ENCODE data around the gene SMO. TPM values are rescaled to one million over a fixed set of nuclear protein-coding genes. Genes with fewer than 3 reads are reported as not detected.
A peak's percentile ranks its signal among the peaks of the same experiment; 100 is the strongest.

Gene SMO
- total and polyA plus RNA-seq, 9 of the 15 experiments (the other 6 are each of a cell fraction or from before 2014, with no cell fraction given), result 0.05 to 0.13 (median 0.10) TPM; not detected in 5

GRCh38 chr7:129224251-129225205 lies 36.1 kb downstream of the SMO start, which contains the start of gene AHCYL2 (continued):
- peak; percentile 58 for TF ChIP-seq TCF7L2 (IDR thresholded peaks at IDR 0.05; ENCODE audit: low read depth, low read length)
- peak; percentile 78 for TF ChIP-seq POU5F1 (IDR thresholded peaks at IDR 0.05; ENCODE audit: borderline replicate concordance, low read depth, low read length, partially characterized antibody)
- TF ChIP-seq L3MBTL2 (IDR thresholded peaks at IDR 0.05), result peak; percentile 98
- TF ChIP-seq ZNF134 (CRISPR knock-in tag; conservative IDR thresholded peaks at IDR 0.05), result peak; percentile 57; the same call in 1 of the 2 replicates
- no peak for TF ChIP-seq NR4A1 (CRISPR knock-in tag; IDR thresholded peaks at IDR 0.05)
- TF ChIP-seq NR4A1 (tag; IDR thresholded peaks at IDR 0.05), result peak; percentile 73; the same call in 1 of the 2 replicates
- TF ChIP-seq PBX2 (CRISPR knock-in tag; IDR thresholded peaks at IDR 0.05; ENCODE audit: low read depth), result no peak
- peak; percentile 73 for TF ChIP-seq PBX2 (tag; conservative IDR thresholded peaks at IDR 0.05; ENCODE audit: low read depth)
- TF ChIP-seq HCFC1 (IDR thresholded peaks at IDR 0.05; ENCODE audit: low read depth, low read length), result peak; percentile 99
- peak; percentile 89 for TF ChIP-seq MYC (IDR thresholded peaks at IDR 0.05; ENCODE audit: low read depth, low read length)
- peak; percentile 67; the same call in 1 of the 2 replicates for TF ChIP-seq MYC (CRISPR knock-in tag; IDR thresholded peaks at IDR 0.05; ENCODE audit: borderline replicate concordance, low read depth)
- peak; percentile 77; the same call in 1 of the 2 replicates for TF ChIP-seq CTBP1 (IDR thresholded peaks at IDR 0.05; ENCODE audit: borderline replicate concordance)
- peak; percentile 86 for TF ChIP-seq E2F1 (CRISPR knock-in tag; IDR thresholded peaks at IDR 0.05)
- no peak for TF ChIP-seq SRSF1 (IDR thresholded peaks at IDR 0.05; ENCODE audit: low read depth, low read length)
- peak; percentile 95; the same call in 1 of the 2 replicates for TF ChIP-seq STAT6 (CRISPR knock-in tag; IDR thresholded peaks at IDR 0.05)
- no peak for TF ChIP-seq ID3 (CRISPR knock-in tag; IDR thresholded peaks at IDR 0.05)
- peak; percentile 58; the same call in 1 of the 2 replicates for TF ChIP-seq ID3 (tag; IDR thresholded peaks at IDR 0.05)
- TF ChIP-seq NBN (IDR thresholded peaks at IDR 0.05; ENCODE audit: low read depth), result peak; percentile 87; the same call in 1 of the 2 replicates

All from K562 (cell line).